GM18526 (cell line): Measurements from ENCODE around the gene ATP8B3.

Experiments used
- POLR2A ChIP-seq: IDR thresholded peaks from 3 replicates; pipeline ENCODE4 v1.6.1; 2011; ENCODE audit not compliant: insufficient read length; ENCODE audit errors: extremely low read depth

Gene ATP8B3

GRCh38 chr19:1806184-1807029 is 5.7 kb downstream of the ATP8B3 start:
- no peak for TF ChIP-seq POLR2A

- no peak for TF ChIP-seq POLR2A
Observed at GRCh38 chr19:1805401-1806183, 6.5 kb downstream of the ATP8B3 start.

- TF ChIP-seq POLR2A = no peak
Observed at GRCh38 chr19:1804858-1805257, 7.2 kb downstream of the ATP8B3 start.

- no peak for TF ChIP-seq POLR2A
Observed at GRCh38 chr19:1799695-1800342, 12.3 kb downstream of the ATP8B3 start.

- no peak for TF ChIP-seq POLR2A
Observed at GRCh38 chr19:1796395-1797142, 15.5 kb downstream of the ATP8B3 start.

- TF ChIP-seq POLR2A = no peak
Observed at GRCh38 chr19:1794424-1795172, 17.5 kb downstream of the ATP8B3 start.

GRCh38 chr19:1791879-1792278 is 20.2 kb downstream of the ATP8B3 start:
- no peak for TF ChIP-seq POLR2A

GRCh38 chr19:1790054-1790792 is 21.9 kb downstream of the ATP8B3 start:
- TF ChIP-seq POLR2A = no peak

GRCh38 chr19:1789261-1790041 is 22.6 kb downstream of the ATP8B3 start:
- no peak for TF ChIP-seq POLR2A

GRCh38 chr19:1787116-1787515 is 25.0 kb downstream of the ATP8B3 start:
- no peak for TF ChIP-seq POLR2A

- no peak for TF ChIP-seq POLR2A
Observed at GRCh38 chr19:1786668-1787067, 25.4 kb downstream of the ATP8B3 start.

- no peak for TF ChIP-seq POLR2A
Observed at GRCh38 chr19:1785310-1785709, 26.8 kb downstream of the ATP8B3 start.

GRCh38 chr19:1783874-1784273 is 28.2 kb downstream of the ATP8B3 start:
- no peak for TF ChIP-seq POLR2A
